DMS 273 treated with DMSO at 0.1 percent for 48 hours (cell line): ENCODE results near the gene CCDC88A.
"Not testable (repeated sequence)": the region's sequence is repeated elsewhere in the genome, so short reads cannot be mapped to it uniquely, and the experiment has no call there.

Source experiments
- DNase-seq: peaks from one replicate; lab custom pipeline; 2025; lab: John Stamatoyannopoulos, UW

Gene CCDC88A

DNA sequence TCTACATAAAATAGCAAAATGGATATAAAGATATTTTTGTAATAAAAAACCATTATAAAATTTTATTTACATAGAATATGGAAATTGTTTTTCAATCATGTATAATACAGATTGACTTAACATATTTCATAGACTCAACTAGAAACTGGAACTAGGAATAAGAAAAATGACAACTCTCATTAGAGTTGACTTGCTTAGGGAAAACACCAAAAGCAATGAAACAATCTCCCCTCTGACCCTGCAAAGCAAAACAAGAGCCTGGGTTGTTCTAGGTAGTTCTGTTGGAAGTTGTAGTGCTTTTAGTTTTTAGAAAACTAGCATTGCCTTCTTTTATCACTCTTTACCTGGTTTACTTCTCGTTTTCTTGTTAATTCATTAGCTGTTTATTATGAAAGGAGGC, 118.4 kb downstream of the CCDC88A start:
- DNase-seq, result no peak

DNA sequence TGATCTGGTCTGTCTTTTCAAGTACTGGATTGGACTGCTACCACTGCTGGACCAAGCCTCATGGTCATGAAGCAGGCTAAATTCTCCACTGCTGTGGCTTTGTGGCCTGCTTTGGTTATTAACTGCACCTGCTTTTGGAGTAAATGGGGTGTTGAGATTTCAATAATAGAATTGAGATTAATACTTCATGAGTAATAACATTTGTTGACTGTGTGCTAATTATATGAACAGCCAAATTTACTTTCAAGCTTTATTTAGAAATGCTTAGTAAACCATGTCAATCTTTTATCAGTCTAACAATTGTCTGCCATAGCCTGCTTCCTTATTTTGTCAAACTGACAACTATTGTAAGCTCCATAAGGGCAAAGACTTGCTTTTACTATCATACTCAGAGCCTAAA, 123.3 kb downstream of the CCDC88A start:
- no peak for DNase-seq

DNA sequence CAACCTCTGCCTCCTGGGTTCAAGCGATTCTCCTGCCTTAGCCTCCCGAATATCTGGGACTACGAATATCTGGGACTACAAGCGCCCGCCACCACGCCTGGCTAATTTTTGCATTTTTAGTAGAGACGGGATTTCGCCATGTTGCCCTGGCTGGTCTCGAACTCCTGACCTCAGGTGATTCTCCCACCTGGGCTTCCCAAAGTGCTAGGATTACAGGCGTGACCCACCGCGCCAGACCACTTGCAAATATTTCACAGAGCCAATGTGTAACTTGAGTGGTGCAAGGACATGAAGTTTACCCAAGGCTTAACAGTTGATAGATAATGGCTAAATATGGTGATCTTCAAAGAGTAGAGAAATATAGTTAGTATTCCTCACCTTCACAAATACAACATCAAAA, 136.6 kb downstream of the CCDC88A start:
- DNase-seq, result no peak

DNA sequence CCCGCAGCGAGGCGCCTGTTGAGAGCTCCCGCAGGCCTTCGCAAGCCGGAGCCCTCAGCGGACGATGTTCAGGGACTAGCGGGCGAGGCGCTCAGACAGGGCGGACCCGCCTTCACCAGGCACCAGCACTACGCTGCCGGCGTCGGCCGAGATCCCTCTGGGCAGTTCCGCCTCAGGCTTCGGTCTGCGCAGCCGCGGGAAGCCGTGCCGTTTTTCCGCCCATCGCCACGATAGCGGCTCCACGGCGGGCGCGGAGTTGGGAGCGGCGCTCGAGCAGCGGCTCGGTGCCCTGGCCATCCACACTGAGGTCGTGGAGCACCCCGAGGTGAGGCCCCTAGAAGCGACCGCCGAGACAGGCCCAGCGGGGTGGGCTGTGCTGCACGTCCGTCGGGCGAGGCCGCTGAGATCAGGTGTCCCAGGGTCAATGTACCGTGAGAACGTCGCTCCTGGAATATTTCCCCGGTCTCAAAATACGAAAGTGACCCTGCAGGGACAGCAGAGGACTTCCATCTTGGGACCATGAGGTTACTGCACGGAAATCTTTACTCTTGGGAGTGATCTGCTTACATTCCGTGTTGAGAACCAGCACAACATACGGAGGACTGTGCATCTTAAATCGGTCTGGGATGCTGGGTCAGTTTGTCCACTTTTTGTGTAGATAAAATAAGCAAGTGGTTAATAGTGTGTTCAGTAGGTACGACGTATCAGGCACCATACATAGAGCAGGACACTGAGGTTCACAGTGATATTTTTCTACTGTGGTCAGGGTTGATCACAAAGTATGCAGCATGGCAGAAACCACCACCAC, 137.3 kb downstream of the CCDC88A start:
- peak; percentile 68 for DNase-seq

DNA sequence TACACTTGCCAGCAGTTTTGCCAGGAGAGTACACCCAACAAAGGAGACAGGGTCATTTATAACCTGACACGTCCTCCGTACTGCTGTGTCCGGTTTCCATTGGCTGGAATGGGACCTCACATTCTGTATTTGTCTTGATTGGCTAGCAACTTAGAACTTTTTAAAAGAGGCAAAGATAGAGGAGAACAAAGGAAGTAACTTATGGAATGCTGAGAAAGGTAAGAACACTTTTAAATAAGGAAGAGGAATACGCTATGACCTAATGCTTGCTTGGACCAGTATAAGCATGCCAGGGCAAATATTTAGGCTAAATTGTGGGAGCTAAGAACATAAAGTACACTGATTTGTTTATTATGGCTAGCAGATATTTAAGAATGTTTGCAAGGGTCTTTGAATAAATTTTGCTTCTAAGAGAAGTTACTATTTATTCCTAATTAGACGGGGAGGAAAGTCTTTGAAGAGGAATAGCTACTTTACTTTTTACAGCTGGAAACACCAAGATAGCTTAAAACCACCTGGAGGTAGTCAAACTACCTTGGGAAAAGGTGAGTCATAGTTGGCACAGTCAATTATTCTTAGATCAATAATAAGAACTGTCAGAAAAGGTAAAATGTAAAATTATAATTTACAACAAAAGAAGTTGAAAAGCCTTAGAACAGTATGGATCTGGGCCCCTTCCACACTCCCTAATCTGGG, 138.7 kb downstream of the CCDC88A start:
- not testable (repeated sequence) for DNase-seq

DNA sequence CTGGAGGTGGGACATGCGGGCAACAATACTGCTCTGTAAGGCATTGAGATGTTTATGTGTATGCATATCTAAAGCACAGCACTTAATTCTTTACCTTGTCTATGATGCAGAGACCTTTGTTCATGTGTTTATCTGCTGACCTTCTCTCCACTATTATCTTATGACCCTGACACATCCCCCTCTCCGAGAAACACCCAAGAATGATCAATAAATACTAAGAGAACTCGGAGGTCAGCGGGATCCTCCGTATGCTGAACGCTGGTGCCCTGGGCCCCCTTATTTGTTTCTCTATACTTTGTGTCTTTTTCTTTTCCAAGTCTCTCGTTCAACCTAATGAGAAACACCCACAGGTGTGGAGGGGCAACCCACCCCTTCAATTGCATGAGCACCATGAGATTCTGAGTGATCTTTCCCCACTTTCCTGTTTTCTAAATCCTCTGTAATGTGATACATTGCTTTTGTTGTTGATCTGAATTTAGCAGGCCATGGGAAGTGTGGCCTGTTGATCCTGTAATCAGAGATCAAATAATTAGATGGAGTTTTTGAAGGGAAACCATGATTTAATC, 139.7 kb downstream of the CCDC88A start:
- DNase-seq, result not testable (repeated sequence)

DNA sequence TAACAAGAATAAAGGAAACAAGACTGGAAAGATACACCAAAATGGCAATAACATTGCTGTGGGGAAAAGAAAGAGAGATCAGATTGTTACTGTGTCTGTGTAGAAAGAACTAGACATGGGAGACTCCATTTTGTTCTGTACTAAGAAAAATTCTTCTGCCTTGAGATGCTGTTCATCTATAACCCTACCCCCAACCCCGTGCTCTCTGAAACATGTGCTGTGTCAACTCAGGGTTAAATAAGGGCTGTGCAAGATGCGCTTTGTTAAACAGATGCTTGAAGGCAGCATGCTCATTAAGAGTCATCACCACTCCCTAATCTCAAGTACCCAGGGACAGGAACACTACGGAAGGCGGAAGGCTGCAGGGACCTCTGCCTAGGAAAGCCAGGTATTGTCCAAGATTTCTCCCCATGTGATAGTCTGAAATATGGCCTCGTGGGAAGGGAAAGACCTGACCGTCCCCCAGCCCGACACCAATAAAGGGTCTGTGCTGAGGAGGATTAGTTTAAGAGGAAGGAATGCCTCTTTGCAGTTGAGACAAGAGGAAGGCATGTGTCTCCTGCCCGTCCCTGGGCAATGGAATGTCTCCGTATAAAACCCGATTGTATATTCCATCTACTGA, 140.3 kb downstream of the CCDC88A start:
- DNase-seq, result not testable (repeated sequence)

DNA sequence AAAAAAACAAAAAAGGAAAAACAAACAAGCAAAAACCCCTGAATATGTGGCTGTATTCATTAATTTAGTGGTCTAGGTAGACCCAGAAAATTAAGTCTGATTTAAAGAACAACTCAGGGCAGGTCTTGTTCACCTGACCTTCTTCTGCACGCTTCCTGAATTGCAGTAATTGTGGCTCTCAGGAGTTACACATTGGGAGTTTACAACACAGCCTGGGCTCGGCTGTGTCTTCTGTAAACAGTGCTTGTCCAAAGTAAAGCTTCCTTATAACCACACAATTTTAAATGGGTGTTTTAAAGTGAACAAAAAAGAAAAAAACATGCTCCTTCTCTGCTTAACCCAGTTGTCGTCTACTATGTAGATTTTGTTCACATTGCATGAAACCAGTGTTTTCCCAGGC, 142.3 kb downstream of the CCDC88A start:
- DNase-seq, result no peak

DNA sequence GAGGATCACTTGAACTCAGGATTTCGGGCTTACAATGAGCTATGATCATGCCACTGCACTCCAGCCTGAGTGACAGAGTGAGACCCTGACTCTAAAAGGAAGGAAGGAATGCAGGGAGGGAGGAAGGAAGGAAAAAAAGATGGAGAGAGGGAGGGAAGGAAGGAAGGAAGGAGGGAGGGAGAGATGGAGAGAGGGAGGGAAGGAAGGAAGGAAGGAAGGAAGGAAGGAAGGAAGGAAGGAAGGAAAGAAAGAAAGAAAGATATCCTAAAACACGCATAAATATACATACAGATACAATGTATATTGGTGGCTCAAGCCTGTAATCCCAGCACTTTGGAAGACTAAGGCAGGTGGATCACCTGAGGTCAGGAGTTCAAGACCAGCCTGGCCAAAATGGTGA, 145.3 kb downstream of the CCDC88A start:
- DNase-seq, result not testable (repeated sequence)

DNA sequence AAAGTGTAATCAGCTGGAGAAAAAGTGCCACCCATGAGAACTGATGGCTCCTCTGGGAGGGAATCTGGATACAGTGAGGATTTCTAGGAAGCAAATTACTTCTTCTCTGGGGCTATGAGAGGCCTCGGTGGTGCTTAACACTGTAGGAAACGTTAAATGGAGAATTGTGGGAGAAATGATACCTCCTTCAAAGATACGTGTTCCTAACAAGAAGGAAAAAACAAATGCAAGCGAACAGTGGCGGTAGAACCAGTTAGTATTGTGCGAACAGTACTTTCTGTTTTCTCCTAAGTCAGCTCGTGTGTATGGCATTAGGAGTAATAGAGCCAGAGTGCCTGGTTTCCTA, 150.0 kb downstream of the CCDC88A start:
- DNase-seq, result no peak

DNA sequence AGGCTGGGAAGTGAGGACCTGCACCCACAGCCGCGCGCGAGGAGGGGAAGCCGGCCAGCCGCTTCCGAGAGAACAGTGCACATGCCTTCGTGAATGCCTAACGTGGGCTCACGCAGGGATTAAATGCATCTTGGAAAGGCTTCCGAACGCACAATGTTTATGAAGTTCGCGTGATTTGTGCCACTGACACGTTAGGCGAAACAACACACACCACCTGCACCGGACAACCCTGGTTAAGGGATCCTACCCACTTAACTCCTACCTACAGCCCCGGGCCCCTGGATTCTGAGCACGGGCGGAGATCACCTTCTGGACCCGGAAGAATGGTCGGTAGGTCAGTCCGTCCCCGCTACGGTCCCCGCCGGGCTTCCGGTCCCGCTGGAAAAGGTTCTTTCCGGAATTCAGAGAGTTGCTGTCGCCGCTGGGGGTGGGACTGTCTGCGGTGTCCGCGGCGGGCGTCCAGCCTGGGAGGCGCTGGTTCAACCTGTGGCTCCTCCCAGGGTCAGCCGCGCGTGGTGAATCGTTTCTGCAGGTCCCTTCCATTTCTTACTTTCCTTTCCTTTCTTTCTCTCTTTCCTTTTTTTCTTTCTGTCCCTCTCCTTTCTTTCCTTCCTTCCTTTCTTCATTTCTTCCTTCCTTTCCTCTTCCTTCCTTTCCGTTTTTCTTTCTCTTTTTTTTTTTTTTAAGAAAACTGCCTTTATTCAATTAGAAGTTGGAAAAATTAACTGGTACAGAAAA, 150.6 kb downstream of the CCDC88A start, which contains the start of gene MTIF2:
Gene MTIF2, minus strand, starts transcription at position 325 of the 738 bp plus-strand sequence. CDS start 5,373 bp downstream, outside the sequence.
- peak; percentile 90 for DNase-seq

DNA sequence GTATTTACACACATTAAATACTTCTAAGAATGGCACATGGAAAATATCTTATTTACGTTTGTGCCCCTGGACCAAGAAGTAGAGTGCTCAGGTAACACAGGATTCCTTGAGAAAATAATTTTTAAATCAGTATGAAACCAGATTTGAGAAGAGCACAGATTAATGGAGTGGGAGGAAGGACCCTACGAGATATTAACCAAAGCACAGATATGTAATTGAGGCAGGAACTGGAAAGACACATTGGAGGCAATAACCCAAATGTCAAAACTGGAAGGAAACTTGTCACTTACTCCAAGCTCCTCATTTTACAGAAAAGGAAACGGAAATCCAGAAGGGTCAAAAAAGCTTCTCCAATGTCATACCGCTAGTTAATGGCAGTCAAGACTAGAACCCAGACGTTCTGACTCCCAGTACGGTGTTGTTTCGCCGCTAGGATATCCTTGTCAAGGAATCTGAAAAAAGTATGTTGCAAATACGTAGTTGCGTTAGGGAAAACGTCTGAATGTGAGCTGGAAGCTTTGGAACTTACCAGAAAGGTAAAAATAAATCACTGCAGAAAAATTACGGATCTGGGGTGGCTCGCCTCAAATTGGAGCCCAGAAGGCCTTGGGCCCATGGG, 151.3 kb downstream of the CCDC88A start:
- no peak for DNase-seq

DNA sequence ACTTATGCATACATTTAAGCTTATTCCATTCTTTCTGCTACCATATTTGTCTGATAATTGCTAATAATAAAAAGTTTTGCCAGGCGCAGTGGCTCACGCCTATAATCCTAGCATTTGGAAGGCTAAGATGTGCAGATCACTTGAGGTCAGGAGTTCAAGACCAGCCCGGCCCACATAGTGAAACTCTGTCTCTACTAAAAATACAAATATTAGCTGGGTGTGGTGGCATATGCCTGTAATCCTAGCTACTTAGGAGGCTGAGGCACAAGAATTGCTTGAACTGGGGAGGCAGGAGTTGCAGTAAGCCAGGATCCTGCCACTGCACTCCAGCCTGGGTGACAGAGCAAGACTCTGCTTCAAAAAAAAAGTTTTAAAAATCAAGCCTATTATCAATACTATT, 160.1 kb downstream of the CCDC88A start:
- not testable (repeated sequence) for DNase-seq

DNA sequence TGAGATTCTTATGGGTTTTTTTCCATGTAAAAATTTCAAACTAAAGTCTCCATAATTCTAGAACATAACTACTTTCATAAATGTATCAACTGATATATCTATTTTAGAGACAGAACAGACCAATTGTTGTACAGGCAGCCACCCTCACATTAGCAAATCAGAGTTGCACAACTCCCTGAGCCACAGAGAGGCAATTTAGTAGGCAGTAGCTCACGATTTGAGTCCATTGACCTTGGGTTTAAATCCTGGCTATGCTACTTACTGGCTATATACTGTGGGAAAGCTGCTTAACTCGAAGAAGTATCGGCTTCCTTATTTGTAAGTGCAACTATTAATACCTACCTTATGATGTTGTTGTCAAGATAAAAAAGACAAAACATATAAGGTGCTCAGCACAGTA, 166.8 kb downstream of the CCDC88A start:
- no peak for DNase-seq

DNA sequence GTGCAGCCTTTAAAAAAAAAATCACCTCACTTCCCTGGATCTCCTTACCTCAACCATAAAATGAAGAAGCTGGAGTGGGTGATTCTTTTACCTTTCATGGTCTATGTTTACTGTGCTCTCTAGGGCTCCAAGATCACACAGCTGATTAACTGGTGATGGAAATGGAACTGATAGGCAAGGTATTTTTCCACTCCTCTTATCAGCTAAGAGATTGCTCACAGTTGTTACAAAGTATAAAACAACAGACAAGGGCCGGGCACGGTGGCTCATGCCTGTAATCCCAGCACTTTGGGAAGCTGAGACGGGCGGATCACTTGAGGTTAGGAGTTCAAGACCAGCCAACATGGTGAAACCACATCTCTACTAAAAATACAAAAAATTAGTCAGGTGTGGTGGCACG, 172.6 kb downstream of the CCDC88A start:
- DNase-seq, result no peak

DNA sequence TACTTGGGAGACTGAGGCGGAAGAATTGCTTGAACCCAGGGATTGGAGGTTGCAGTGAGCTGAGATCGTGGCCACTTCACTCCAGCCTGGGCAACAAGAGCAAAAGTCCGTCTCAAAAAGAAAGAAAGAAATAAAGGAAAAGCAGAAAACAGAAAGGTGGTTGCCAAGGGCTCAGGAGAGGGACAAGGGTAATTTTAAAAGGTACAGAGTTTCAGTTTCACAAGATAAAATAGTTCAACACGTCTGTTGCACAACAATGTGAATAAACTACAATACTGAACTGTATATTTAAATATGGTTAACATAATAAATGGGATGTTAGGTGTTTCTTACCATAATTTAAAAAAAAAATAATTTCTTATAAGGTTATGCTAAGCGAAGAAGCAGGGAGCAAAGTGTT, 174.2 kb downstream of the CCDC88A start:
- no peak for DNase-seq

DNA sequence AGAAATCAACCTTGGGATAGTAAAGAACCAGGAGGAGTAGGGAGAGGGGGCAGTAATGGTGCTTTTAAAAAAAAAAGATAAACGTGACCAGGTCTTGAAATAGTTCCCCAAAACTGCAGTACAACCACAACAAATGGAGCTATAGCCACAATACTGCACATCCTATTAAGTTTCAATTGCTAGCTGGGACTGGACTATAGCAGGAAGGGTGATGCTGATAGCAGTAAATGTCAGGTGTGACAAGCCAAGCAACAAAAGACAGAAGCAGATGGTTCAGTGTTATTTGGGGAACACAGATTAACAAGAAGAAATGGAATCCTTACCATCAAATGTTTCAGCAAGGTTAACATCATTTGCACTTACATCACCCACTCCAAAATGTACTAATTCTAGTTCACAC, 177.0 kb downstream of the CCDC88A start:
- no peak for DNase-seq

DNA sequence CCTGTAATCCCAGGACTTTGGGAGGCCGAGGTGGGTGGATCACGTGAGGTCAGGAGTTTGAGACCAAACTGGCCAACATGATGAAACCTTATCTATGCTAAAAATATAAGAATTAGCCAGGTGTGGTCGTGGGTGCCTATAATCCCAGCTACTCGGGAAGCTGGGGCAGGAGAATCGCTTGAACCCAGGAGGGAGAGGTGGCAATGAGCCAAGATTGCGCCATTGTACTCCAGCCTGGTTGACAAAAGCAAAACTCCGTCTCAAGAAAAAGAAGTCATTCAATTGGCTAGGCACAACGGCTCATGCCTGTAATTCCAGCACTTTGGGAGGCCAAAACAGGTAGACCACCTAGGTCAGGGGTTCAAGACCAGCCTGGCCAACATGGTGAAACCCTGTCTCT, 178.1 kb downstream of the CCDC88A start:
- DNase-seq, result not testable (repeated sequence)

DNA sequence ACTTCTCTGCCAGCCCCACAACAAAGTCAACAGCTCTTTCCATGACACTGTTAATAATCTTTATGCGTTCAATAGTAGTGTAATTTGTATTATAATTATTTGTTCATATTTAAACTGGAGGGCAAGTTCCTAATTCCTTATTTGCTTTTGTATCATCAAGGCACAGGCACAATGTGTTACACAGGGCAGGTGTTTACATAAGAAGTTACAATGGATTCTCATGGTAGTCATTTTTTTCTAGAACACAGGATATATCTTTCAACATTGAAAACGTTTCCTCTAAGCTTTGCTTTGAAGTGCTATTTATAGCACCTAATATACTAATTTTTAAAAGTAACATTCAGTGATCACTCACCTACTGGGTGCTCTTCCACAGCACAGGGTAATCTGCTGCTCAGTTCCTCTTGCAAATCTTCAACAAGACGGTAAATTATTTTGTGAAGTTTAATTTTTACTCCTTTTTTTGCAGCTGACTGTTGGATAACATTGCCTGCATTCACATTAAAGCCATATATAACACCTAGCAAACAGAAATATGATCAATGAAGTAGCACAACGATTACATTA, 179.9 kb downstream of the CCDC88A start:
- DNase-seq, result no peak
